ENCODE measurements around the gene WIPF3. TPM values are rescaled to one million over a fixed set of nuclear protein-coding genes. Genes with fewer than 3 reads are reported as not detected.

The WIPF3 gene
- total RNA-seq, 6 experiments from 2014 or later: not detected

GRCh38 chr7:29926216-29926615 is 119.9 kb downstream of the WIPF3 start:
- Mint-ChIP-seq H3K9me3 (no peaks in the 10 kb centered on the region), H3K27me3 (ENCODE audit: insufficient read depth) (peaks cover 2% of the 10 kb centered on the region; the same call in 1 of the 2 replicates), H3K4me3 (no peak overlapping the region), H3K27ac (no peak overlapping the region), H3K4me1 (ENCODE audit: low read depth) (peaks cover 4% of the 10 kb centered on the region), H3K36me3 (ENCODE audit: low read depth) (peaks cover 23% of the 10 kb centered on the region)
- TF ChIP-seq CTCF (IDR thresholded peaks at IDR 0.05): no peak
- DNase-seq: no peak

GRCh38 chr7:29926741-29927140 is 120.4 kb downstream of the WIPF3 start:
- H3K27ac Mint-ChIP-seq: no peak overlapping the region
- H3K4me1 Mint-ChIP-seq (ENCODE audit: low read depth): peaks cover 9% of the 10 kb centered on the region
- no peak for DNase-seq
- no peak overlapping the region for H3K4me3 Mint-ChIP-seq
- H3K9me3 Mint-ChIP-seq: no peaks in the 10 kb centered on the region
- peaks cover 25% of the 10 kb centered on the region for H3K36me3 Mint-ChIP-seq (ENCODE audit: low read depth)
- TF ChIP-seq CTCF (IDR thresholded peaks at IDR 0.05): no peak
- peaks cover 2% of the 10 kb centered on the region; the same call in 1 of the 2 replicates for H3K27me3 Mint-ChIP-seq (ENCODE audit: insufficient read depth)

DNA sequence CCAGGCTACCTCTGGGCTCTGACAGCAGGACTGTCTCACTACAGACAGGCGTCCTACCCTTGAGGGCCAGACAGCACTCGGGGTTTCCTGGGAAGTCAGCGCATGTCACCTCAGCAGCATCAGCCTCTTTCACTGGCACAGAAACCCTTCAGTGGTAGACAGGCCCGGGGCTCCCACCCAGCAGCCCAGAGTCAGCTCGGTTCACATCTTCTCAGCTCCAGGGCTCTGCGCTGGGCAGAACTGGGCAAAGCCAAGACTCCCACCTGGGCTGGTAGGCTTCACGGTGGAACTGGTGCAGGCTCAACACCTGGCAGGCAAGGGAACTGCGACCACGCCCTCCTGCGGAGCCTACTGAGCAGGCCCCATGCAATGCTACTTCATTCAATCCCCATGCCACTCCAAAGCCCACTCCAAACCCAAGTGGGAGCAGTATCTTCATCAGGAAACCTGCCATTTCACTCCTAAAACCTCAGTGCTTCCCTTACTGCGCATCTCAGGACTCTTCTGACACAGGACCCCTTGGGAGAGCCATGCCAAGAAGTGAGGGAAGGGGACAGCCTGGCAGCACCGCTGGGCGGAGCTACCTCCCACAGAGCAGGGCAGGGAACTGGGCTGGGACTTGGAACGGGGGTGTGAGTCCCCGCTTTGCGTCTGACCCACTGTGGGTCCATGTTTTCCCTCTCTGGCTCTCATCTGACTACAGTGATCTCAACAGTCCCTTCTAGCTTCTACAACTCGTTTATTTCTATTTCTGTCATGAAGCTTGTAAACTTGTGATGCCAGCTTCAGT is 122.9 kb downstream of the WIPF3 start:
- H3K4me1 Mint-ChIP-seq (ENCODE audit: low read depth): peaks cover 26% of the 10 kb centered on the region
- no peaks in the 10 kb centered on the region for H3K9me3 Mint-ChIP-seq
- H3K36me3 Mint-ChIP-seq (ENCODE audit: low read depth): peaks cover 31% of the 10 kb centered on the region
- H3K4me3 Mint-ChIP-seq: no peak overlapping the region
- no peak overlapping the region for H3K27ac Mint-ChIP-seq
- DNase-seq: no peak
- H3K27me3 Mint-ChIP-seq (ENCODE audit: insufficient read depth): no peaks in the 10 kb centered on the region; the same call in 1 of the 2 replicates
- TF ChIP-seq CTCF (IDR thresholded peaks at IDR 0.05): no peak

- H3K4me1 Mint-ChIP-seq (ENCODE audit: low read depth): peaks cover 49% of the 10 kb centered on the region
- no peak for TF ChIP-seq CTCF (IDR thresholded peaks at IDR 0.05)
- DNase-seq: peak; percentile 18
- H3K36me3 Mint-ChIP-seq (ENCODE audit: low read depth): peaks cover 64% of the 10 kb centered on the region
- H3K27me3 Mint-ChIP-seq (ENCODE audit: insufficient read depth): peaks cover 2% of the 10 kb centered on the region; the same call in 1 of the 2 replicates
- H3K27ac Mint-ChIP-seq: peak overlapping the region; percentile 20
- no peaks in the 10 kb centered on the region for H3K9me3 Mint-ChIP-seq
- H3K4me3 Mint-ChIP-seq: no peak overlapping the region
These were observed 128.8 kb downstream of the WIPF3 start for GRCh38 chr7:29935111-29935510.

DNA sequence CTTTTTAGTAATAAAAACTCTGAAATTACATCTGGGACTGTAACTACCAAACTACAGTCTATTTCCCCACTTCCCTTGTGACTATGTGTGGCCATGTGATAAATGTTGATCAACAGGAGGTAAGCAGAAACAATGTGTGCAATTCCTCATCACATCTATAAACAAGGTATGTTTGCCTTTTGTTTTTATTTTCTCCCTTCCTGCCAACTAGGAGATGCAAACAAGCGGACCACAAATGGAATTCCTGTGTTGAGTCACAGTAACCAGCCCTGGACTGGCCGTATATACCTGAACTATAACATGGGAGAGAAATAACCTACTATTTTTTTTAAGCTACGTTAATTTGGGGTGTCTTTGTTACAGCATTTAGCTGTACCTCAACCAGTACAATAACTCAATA is 130.8 kb downstream of the WIPF3 start:
- Mint-ChIP-seq H3K4me1 (ENCODE audit: low read depth) (peaks cover 36% of the 10 kb centered on the region), H3K9me3 (no peaks in the 10 kb centered on the region), H3K4me3 (no peak overlapping the region), H3K27ac (no peak overlapping the region), H3K36me3 (ENCODE audit: low read depth) (peaks cover 52% of the 10 kb centered on the region), H3K27me3 (ENCODE audit: insufficient read depth) (peaks cover 2% of the 10 kb centered on the region; the same call in 1 of the 2 replicates)
- no peak for TF ChIP-seq CTCF (IDR thresholded peaks at IDR 0.05)
- DNase-seq: no peak

Measured in HFFc6 (cell line).